D721Med (cell line): ENCODE data around the gene PCGF3.
"Not testable (repeated sequence)": the region's sequence is repeated elsewhere in the genome, so short reads cannot be mapped to it uniquely, and the experiment has no call there.

Experiments used
- DNase-seq: peaks from one replicate; pipeline ENCODE4 v3.0.0; 2011; ENCODE audit warnings: low spot score; ENCODE audit not compliant: insufficient read length
- FAIRE-seq: peaks from 2 replicates; lab custom pipeline; 2011; peaks lifted over from hg19 to GRCh38; lab: Jason Lieb, UNC
- TF ChIP-seq, protein P1 (sequence below): IDR thresholded peaks from 2 replicates; pipeline ENCODE4 v1.5.1; 2012; ENCODE audit warnings: mild to moderate bottlenecking, control low read depth; ENCODE audit not compliant: insufficient read depth; ENCODE audit errors: missing control alignments

PCGF3 gene

DNA sequence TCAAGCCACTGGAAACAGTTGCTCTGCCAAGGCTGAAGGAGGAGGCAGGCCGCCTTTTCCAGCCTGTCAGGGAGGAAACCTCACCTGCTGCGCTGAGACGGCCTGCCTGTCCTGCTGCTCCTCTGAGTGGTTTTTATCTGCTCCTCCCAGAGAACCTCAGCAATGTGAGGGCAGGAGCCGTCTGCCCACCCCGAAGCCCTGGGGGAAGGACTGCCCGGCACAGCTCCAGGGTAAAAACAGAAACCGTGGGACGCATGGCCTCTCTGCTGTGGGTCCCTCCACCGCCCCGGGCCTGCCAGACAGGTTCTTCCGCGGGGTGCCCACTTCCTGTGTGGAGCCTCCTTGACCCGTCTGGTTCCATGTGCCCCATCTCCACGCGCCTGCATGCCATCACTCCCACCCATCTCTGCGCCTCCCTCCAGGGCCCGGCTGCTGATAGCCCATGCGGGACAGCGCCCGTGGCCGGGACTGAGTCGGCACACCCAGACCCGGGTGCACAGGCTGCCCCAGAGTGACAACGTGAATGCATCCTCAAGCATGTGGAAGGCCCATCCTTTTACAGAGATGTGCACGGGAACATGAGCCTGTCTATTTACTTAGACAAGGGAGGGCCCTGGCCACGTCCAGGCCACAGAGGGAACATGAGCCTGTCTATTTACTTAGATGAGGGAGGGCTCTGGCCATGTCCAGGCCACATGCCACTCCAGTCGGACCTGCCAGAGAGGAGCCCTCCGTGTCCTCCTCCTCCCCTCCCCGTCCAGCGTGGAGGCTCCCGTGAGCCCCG lies 12.7 kb upstream of the PCGF3 start:
- FAIRE-seq = no peak

DNA sequence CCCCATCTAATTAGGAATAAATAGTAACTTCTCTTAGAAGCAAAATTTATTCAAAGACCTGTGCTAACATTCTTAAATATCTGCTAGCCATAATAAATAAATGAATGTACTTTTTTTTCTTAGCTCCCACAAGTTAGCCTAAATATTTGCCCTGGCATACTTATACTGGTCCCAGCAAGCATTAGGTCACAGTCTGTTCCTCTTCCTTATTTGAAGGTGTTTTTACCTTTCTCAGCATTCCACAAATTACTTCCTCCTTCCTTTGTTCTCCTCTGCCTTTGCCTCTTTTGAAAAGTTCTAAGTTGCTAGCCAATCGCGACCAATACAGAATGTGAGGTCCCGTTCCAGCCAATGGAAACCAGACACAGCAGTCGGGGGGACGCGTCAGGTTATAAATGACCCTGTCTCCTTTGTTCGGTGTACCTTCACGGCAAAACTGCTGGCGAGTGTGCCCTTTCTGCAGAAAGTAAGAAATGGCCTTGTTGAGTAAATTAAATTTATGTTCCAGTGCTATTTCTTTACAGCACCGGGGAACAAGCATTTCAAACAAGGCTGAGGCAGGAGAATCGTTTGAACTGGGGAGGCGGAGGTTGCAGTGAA lies 11.2 kb upstream of the PCGF3 start:
- not testable (repeated sequence) for DNase-seq, FAIRE-seq

More for the DNA sequence above, 12.7 kb upstream of the PCGF3 start:
- TF ChIP-seq, protein P1, sequence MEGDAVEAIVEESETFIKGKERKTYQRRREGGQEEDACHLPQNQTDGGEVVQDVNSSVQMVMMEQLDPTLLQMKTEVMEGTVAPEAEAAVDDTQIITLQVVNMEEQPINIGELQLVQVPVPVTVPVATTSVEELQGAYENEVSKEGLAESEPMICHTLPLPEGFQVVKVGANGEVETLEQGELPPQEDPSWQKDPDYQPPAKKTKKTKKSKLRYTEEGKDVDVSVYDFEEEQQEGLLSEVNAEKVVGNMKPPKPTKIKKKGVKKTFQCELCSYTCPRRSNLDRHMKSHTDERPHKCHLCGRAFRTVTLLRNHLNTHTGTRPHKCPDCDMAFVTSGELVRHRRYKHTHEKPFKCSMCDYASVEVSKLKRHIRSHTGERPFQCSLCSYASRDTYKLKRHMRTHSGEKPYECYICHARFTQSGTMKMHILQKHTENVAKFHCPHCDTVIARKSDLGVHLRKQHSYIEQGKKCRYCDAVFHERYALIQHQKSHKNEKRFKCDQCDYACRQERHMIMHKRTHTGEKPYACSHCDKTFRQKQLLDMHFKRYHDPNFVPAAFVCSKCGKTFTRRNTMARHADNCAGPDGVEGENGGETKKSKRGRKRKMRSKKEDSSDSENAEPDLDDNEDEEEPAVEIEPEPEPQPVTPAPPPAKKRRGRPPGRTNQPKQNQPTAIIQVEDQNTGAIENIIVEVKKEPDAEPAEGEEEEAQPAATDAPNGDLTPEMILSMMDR = no peak
- DNase-seq = no peak

DNA sequence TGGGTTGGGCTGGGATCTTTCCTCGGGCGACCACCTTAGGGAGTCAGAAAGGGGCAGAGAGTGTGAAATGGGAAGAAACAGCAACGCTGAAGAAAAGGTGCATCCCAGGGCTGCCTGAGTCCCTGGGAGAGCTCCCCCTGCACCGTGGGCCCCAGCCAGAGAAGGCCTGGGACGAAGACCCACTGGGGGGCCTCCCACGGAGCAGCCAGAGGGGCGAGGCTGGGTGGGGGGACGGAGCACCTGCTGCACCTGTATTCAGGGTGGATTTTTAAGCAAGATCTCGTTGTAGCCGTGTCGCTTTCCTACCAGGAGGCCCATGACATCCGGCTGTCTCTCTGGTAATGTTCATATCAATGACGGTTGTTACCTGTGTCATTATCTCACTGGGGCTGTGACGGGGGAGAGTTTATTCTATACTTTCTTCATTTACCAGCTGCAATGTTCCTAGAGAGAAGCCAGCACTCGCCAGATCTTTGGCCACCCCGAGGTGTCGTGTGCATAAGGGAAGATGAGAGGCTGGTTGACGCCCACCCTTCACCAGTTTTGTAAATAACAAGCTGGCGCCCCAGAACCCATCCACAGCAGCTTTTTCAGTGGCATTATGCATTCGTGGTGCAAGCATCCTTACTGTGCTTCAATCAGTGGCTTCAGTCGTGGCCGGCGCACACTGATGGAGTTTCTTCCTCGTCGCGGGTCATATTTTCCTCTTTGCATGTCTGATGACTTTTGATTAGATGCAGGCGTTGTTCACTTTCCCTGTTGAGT lies 5.6 kb upstream of the PCGF3 start:
- FAIRE-seq (no peak), DNase-seq (no peak)
- TF ChIP-seq, protein P1 = no peak

DNA sequence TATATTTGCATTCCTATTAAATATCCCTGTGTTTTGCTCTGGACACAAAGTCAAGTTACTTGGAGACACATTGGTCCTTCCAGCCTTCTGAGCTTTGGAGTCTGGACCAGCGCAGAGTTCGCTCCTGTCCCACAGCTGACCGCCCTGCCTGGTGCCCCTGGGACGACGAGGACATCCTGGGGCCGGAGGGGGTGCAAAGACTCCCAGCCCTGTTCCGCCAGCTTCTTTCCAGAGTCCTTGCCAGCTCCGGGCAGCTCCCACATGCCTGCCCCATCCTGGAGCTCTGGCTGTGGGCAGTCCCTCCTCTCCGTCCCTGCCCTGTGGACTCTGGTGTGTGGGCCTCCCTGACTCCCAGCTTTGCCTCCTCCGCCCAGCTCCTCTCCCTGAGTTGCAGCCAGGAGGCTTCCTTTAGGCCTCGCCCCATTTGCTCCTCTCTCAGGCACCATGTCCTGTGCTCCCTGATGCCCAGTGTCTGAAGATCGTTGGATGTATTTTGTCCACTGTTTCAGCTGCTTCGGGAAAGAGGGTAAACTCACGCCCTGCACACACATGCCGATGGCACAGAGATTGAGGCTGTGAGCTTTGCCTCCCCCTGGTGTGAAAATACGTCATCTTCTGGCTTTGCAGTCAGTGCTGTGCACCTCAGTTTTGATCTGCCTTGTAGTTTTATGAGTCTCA lies 4.9 kb upstream of the PCGF3 start:
- TF ChIP-seq, protein P1 = no peak
- FAIRE-seq (no peak), DNase-seq (no peak)

DNA sequence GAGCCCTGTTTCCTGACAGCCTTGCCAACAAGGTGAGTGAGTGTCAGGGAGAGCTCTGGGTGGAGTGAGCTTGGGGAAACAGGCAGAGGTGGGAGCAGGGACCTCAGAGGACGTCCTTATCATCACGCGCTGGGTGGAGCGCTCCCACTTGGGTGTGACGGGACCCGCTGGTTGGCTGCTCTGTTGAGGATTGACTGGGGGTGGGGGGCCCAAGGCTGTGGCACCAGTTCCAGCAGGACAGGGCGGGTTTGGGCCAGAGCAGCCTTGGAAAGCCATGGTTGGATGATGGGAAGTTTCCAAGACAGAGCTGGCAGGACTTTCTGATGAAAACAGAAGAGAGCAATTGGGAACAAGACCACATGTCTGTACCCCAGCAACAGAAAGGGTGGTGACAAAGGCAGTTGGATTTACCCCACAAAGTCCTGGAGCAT lies 3.0 kb upstream of the PCGF3 start:
- FAIRE-seq (no peak), DNase-seq (no peak)
- TF ChIP-seq, protein P1 = no peak

DNA sequence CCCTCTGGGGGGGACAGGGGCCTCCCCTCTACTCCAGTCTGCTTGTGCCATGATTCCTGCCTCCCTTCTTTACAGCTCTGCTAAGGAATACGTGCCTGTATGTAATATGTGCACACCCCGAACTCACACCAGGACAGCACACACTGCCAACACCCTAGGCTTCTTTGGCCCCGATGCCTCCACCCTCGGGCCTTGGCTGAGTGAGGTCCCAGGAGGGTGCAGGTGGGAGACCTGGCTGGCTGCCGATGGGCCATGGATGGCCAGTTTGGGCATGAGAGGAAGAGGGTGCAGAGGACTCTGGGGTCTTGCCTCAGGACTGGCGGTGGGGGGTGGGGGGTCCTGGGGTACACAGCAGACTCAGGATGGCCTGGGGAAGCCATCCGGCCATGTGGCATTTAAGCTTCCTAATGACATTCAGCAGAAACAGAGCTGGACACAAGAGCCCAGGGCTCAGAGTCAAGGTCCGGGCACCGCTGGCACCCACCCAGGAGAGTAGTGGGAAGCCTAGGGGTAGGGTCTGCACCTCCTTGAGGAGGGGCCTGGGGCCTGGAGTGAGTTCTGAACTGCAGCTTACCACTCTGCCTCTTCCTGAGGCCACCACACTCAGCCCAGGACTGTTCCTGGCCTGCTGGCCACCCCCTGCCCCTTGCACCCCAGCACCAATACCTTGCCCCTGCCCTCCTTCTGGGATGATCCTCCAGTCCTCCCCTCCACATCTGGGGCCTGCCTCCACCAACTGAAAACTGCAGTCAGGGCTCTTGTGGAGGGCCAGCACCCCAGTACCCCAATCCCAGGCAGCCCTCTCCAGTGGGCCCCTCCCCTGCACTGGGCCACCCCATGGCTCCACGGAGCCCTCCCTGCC lies 2.1 kb upstream of the PCGF3 start:
- FAIRE-seq (no peak), DNase-seq (no peak)
- TF ChIP-seq, protein P1 = no peak
